Brain microvascular endothelial cell (primary cell): ENCODE results near the gene RAX.

ENCODE experiments used
- DNase-seq: peaks from one replicate; pipeline ENCODE4 v3.0.0-alpha.2; 2020
- H3K27ac ChIP-seq: fragments of 250-450 bp; sonication (Bioruptor Pico); 2 replicates; pipeline ENCODE4 v1.5.1; 2020; ENCODE audit warnings: mild to moderate bottlenecking, moderate library complexity
- H3K27me3 ChIP-seq: fragments of 250-450 bp; sonication (Bioruptor Pico); replicated peaks from 2 replicates; pipeline ENCODE4 v1.5.1; 2020; ENCODE audit warnings: mild to moderate bottlenecking
- H3K36me3 ChIP-seq: fragments of 250-450 bp; sonication (Bioruptor Pico); replicated peaks from 2 replicates; pipeline ENCODE4 v1.5.1; 2020; ENCODE audit warnings: mild to moderate bottlenecking
- H3K4me3 ChIP-seq: 2 replicates; pipeline ENCODE4 v1.5.1; 2011; ENCODE audit warnings: low read depth, mild to moderate bottlenecking, control low read depth, low read length, moderate library complexity
- in situ Hi-C: cut with HindIII; loops from 2 replicates; pipeline ENCODE4 v1.10.0; 2017; ENCODE audit warnings: low sequenced_read_pairs, low pct_ligation_motif_present
- TF ChIP-seq, protein P1 (sequence below): IDR thresholded peaks from 2 replicates; pipeline ENCODE4 v1.5.1; 2011; ENCODE audit warnings: low read depth, mild to moderate bottlenecking, moderate library complexity, low read length, control low read depth, inconsistent platforms; ENCODE audit errors: missing control alignments

Gene RAX

DNA sequence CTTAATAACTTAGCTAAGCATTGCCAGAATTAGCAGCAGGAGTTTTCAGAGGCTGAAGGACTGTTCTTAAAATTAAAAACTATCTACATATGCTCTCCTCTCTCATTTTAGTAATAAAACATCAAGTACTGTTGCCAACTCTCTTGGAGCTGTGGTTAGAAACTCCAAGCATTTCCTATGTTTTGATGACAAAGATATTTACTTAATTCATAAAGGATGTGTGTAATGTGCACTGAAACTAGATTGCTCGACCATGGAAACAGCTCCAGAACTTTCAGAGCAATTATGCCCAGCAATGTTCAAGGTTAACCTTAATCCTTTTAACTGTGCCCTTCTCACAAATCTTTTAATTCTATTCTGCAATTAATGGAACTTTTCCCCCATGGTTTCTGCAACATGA, 44.9 kb downstream of the RAX start:
- Histone ChIP-seq H3K36me3 (no peaks in the 10 kb centered on the region), H3K27ac (no peak overlapping the region), H3K4me3 (no peak overlapping the region), H3K27me3 (peaks cover 33% of the 10 kb centered on the region)
- in situ Hi-C loops, result no loop called here
- DNase-seq, result no peak
- TF ChIP-seq, protein P1, sequence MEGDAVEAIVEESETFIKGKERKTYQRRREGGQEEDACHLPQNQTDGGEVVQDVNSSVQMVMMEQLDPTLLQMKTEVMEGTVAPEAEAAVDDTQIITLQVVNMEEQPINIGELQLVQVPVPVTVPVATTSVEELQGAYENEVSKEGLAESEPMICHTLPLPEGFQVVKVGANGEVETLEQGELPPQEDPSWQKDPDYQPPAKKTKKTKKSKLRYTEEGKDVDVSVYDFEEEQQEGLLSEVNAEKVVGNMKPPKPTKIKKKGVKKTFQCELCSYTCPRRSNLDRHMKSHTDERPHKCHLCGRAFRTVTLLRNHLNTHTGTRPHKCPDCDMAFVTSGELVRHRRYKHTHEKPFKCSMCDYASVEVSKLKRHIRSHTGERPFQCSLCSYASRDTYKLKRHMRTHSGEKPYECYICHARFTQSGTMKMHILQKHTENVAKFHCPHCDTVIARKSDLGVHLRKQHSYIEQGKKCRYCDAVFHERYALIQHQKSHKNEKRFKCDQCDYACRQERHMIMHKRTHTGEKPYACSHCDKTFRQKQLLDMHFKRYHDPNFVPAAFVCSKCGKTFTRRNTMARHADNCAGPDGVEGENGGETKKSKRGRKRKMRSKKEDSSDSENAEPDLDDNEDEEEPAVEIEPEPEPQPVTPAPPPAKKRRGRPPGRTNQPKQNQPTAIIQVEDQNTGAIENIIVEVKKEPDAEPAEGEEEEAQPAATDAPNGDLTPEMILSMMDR, result no peak

DNA sequence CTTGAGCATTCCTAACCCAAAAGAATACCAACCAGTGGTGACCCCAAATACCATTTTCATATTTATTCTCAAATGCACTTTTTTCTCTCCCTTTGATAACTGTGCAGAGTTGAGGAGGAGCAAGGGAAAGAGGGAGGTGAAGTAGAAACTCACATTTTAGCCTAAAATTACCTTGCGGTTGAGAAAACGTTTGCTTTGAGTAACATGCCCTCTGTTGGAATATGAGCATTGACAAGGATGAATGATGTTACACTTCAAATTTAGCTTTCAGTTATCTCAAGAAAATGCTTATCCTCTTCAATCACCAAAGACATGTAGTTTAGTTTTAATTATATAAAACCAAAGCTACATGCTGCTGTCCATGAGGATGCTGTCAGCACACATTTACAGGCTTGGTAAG, 50.9 kb downstream of the RAX start:
- Histone ChIP-seq H3K27me3 (peaks cover 65% of the 10 kb centered on the region), H3K27ac (no peak overlapping the region), H3K36me3 (no peaks in the 10 kb centered on the region), H3K4me3 (no peak overlapping the region)
- DNase-seq, result no peak
- TF ChIP-seq, protein P1, result no peak
- in situ Hi-C loops, result no loop called here

GRCh38 chr18:59220784-59221765, 52.2 kb downstream of the RAX start:
- Histone ChIP-seq H3K27ac (no peak overlapping the region), H3K4me3 (no peak overlapping the region), H3K36me3 (no peaks in the 10 kb centered on the region), H3K27me3 (peaks cover 67% of the 10 kb centered on the region)
- DNase-seq, result no peak
- TF ChIP-seq, protein P1, result no peak
- in situ Hi-C loops, result no loop called here

DNA sequence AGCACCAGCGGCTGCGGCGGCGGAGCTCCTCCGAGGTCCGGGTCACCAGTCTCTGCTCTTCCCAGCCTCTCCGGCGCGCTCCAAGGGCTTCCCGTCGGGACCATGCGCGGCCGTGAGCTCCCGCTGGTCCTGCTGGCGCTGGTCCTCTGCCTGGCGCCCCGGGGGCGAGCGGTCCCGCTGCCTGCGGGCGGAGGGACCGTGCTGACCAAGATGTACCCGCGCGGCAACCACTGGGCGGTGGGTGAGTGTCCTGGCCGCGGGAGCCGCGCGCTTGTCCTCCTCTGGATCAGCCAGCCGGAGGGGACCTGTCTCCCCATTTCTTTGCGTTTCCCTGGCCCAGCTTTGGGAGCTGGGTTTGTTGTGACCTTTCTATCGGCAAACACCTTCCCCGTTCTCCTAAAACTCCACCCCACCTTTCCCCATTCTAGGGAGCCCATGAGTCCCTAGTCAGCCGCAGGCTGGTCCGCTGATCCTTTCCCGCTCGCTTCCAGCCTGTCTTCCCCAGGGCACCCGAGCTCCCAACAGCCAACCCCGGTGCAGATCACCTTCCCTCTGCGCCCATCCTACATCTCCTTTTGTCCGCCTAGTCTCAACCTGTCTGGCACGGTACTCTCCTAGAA, 53.0 kb downstream of the RAX start:
- H3K36me3 ChIP-seq, result no peaks in the 10 kb centered on the region
- H3K27me3 ChIP-seq, result peaks cover 64% of the 10 kb centered on the region
- in situ Hi-C loops, result no loop called here
- no peak for DNase-seq
- H3K4me3 ChIP-seq, result no peak overlapping the region
- TF ChIP-seq, protein P1, result no peak
- no peak overlapping the region for H3K27ac ChIP-seq

DNA sequence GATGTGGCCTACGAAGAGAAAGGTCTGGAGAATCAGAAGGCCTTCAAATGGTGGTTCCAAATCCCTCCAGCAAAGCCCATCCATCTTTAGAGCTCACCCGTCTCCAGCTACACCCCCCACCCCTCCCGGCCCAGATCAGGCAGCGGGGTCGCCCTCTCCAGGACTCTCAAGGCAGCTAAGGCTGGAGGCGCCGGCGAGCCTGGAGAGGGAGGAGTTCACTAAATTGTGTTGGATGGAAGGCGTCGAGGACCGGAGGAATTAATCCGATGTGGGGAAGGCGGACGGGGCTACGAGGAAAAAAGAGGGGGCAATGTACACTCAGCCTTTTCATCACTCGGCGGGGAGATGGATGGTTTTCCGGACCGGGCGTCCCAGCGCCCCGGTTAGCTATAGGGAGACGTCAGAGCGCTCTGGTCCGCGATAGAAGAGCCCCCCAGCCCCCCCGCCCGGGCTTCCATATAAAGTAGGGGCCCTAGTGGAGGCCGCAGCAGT, 53.5 kb downstream of the RAX start, which contains the start of gene GRP:
GRP (plus strand) TSS at position 487 of the 492 bp plus-strand sequence. CDS start 108 bp downstream, outside the sequence.
- in situ Hi-C loops, result no loop called here
- H3K4me3 ChIP-seq, result no peak within 1 kb of the TSS
- H3K27ac ChIP-seq, result no peak within 1 kb of the TSS
- no peak for DNase-seq
- H3K36me3 ChIP-seq, result no peaks in the 10 kb centered on the region
- H3K27me3 ChIP-seq, result peaks cover 59% of the 10 kb centered on the region
- TF ChIP-seq, protein P1, result no peak
